ENCODE measurements around the gene CACNA1H. TPM values are rescaled to one million over a fixed set of nuclear protein-coding genes. Genes with fewer than 3 reads are reported as not detected.
"Not testable (repeated sequence)": the region's sequence is repeated elsewhere in the genome, so short reads cannot be mapped to it uniquely, and the experiment has no call there.

CACNA1H gene
- total RNA-seq, 1 experiment from 2014 or later = 31.1 TPM

GRCh38 chr16:1230471-1231212, 77.7 kb downstream of the CACNA1H start:
- H3K27ac ChIP-seq (ENCODE audit: low read length); CTCF ChIA-PET; DNase-seq (ENCODE audit: low read depth, low spot score); in situ Hi-C loops (cut with HindIII; ENCODE audit: low pct_unique_long_range_greater_than_20kb, low sequenced_read_pairs); H3K4me3 ChIP-seq (ENCODE audit: low read depth in 2 of 2, low read length in 2 of 2); BruUV-seq (replicated peaks); H3K9me3 ChIP-seq (ENCODE audit: control insufficient read depth, insufficient read depth, low read depth, low read length); intact Hi-C loops (cut with micrococcal nuclease; ENCODE audit: unreplicated experiment); POLR2A ChIA-PET; ATAC-seq; H3K27me3 ChIP-seq (ENCODE audit: control insufficient read depth, insufficient read depth, low read length); H3K36me3 ChIP-seq (ENCODE audit: control insufficient read depth, insufficient read depth, low read length); H3K4me1 ChIP-seq (ENCODE audit: control insufficient read depth, insufficient read depth, low read length): not testable (repeated sequence)

DNA sequence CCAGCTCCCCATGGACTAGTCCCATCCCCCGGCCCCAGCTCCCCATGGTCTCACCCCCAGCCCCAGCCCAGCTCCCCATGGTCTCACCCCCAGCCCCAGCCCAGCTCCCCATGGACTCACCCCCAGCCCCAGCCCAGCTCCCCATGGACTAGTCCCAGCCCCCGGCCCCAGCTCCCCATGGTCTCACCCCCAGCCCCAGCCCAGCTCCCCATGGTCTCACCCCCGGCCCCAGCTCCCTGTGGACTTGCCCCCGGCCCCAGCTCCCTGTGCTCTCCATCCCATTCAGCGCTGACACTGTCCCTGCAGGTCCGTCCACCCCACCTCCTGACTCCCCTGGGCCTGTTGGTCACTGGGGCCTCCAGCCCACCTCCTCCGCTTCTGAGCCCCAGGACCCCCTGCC, 78.4 kb downstream of the CACNA1H start:
- H3K27me3 ChIP-seq (ENCODE audit: control insufficient read depth, insufficient read depth, low read length); POLR2A ChIA-PET; in situ Hi-C loops (cut with HindIII; ENCODE audit: low pct_unique_long_range_greater_than_20kb, low sequenced_read_pairs); DNase-seq (ENCODE audit: low read depth, low spot score); ATAC-seq; H3K9me3 ChIP-seq (ENCODE audit: control insufficient read depth, insufficient read depth, low read depth, low read length); H3K4me1 ChIP-seq (ENCODE audit: control insufficient read depth, insufficient read depth, low read length); CTCF ChIA-PET; H3K4me3 ChIP-seq (ENCODE audit: low read depth in 2 of 2, low read length in 2 of 2); intact Hi-C loops (cut with micrococcal nuclease; ENCODE audit: unreplicated experiment); H3K36me3 ChIP-seq (ENCODE audit: control insufficient read depth, insufficient read depth, low read length); BruUV-seq (replicated peaks); H3K27ac ChIP-seq (ENCODE audit: low read length): not testable (repeated sequence)

GRCh38 chr16:1232049-1232748, 79.3 kb downstream of the CACNA1H start:
- BruUV-seq (replicated peaks); in situ Hi-C loops (cut with HindIII; ENCODE audit: low pct_unique_long_range_greater_than_20kb, low sequenced_read_pairs); H3K9me3 ChIP-seq (ENCODE audit: control insufficient read depth, insufficient read depth, low read depth, low read length); intact Hi-C loops (cut with micrococcal nuclease; ENCODE audit: unreplicated experiment); H3K27me3 ChIP-seq (ENCODE audit: control insufficient read depth, insufficient read depth, low read length); DNase-seq (ENCODE audit: low read depth, low spot score); CTCF ChIA-PET; POLR2A ChIA-PET; H3K36me3 ChIP-seq (ENCODE audit: control insufficient read depth, insufficient read depth, low read length); H3K27ac ChIP-seq (ENCODE audit: low read length); H3K4me1 ChIP-seq (ENCODE audit: control insufficient read depth, insufficient read depth, low read length): not testable (repeated sequence)
- ATAC-seq = peak; percentile 92
- 0 out of 4 replicates have a peak overlapping the region, but pooled peaks of 1 of the 2 experiments have one; percentile 20 for H3K4me3 ChIP-seq (ENCODE audit: low read depth in 2 of 2, low read length in 2 of 2)

DNA sequence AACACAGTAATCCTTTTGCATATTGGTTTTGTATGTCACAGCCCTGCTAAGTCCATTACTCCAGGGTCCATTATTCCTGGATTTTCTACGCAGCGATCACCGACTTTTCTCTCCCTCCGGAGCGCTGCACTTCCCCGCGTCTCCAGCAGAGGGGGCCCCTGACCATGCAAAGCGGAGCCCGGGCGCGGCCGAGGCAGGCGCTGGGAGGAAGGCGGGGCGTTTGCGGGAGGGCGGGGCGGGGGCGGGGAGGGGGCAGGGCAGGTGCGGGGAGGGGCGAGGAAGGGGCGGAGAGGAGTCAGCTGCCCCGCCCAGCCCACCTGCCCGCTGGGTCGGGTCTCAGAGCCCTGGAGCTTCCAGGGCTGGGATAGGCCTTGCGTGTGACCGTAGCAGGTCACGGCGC, 83.8 kb downstream of the CACNA1H start:
- H3K9me3 ChIP-seq (ENCODE audit: control insufficient read depth, insufficient read depth, low read depth, low read length); H3K36me3 ChIP-seq (ENCODE audit: control insufficient read depth, insufficient read depth, low read length); H3K27ac ChIP-seq (ENCODE audit: low read length); H3K27me3 ChIP-seq (ENCODE audit: control insufficient read depth, insufficient read depth, low read length); intact Hi-C loops (cut with micrococcal nuclease; ENCODE audit: unreplicated experiment); H3K4me1 ChIP-seq (ENCODE audit: control insufficient read depth, insufficient read depth, low read length); H3K4me3 ChIP-seq (ENCODE audit: low read depth in 2 of 2, low read length in 2 of 2); CTCF ChIA-PET; POLR2A ChIA-PET; in situ Hi-C loops (cut with HindIII; ENCODE audit: low pct_unique_long_range_greater_than_20kb, low sequenced_read_pairs); DNase-seq (ENCODE audit: low read depth, low spot score); BruUV-seq (replicated peaks): not testable (repeated sequence)
- ATAC-seq = peak; percentile 51; the same call in 1 of the 2 replicates

DNA sequence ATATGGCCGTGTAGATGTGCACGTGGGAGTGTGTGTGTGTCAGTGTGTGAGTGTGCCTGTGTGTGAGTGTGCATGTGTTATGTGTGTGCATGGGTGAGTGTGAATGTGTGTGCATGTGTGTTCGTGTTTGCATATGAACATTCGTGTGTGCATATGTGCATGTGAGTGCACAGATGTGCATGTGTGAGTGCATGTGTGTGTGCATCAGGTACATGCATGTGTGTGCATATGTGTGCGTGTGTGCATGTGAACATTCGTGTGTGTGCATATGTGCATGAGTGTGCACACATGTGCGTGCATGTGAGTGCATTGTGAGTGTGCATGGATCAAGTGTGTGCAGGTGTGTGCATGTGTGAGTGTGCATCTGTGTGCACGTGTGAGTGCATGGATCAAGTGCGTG, 85.1 kb downstream of the CACNA1H start:
- H3K4me3 ChIP-seq (ENCODE audit: low read depth in 2 of 2, low read length in 2 of 2) = no peak overlapping the region
- TF ChIP-seq REST (IDR thresholded peaks at IDR 0.05; ENCODE audit: insufficient read depth in 1 of 2, low read depth in 2 of 2, low read length in 1 of 2) = no peak
- no peak for TF ChIP-seq SIN3A (IDR thresholded peaks at IDR 0.05; ENCODE audit: borderline replicate concordance, insufficient read depth, low read depth, low read length)
- TF ChIP-seq POLR2AphosphoS5 (IDR thresholded peaks at IDR 0.05; ENCODE audit: low read depth, low read length) = no peak
- TF ChIP-seq TCF7L2 (IDR thresholded peaks at IDR 0.05; ENCODE audit: low read depth, low read length) = no peak
- TF ChIP-seq, protein P1, sequence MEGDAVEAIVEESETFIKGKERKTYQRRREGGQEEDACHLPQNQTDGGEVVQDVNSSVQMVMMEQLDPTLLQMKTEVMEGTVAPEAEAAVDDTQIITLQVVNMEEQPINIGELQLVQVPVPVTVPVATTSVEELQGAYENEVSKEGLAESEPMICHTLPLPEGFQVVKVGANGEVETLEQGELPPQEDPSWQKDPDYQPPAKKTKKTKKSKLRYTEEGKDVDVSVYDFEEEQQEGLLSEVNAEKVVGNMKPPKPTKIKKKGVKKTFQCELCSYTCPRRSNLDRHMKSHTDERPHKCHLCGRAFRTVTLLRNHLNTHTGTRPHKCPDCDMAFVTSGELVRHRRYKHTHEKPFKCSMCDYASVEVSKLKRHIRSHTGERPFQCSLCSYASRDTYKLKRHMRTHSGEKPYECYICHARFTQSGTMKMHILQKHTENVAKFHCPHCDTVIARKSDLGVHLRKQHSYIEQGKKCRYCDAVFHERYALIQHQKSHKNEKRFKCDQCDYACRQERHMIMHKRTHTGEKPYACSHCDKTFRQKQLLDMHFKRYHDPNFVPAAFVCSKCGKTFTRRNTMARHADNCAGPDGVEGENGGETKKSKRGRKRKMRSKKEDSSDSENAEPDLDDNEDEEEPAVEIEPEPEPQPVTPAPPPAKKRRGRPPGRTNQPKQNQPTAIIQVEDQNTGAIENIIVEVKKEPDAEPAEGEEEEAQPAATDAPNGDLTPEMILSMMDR (IDR thresholded peaks at IDR 0.05) = no peak
- ChIA-PET CTCF (interaction anchor here (0.6 kb wide), 1 partner anchor 75 kb away, joined by 6 read pairs; no protein-coding TSS in a partner anchor), POLR2A (no interaction called here)
- no peaks in the 10 kb centered on the region for H3K9me3 ChIP-seq (ENCODE audit: control insufficient read depth, insufficient read depth, low read depth, low read length)
- BruUV-seq (replicated peaks) = no TSS peak
- no peaks in the 10 kb centered on the region for H3K36me3 ChIP-seq (ENCODE audit: control insufficient read depth, insufficient read depth, low read length)
- intact Hi-C loops (cut with micrococcal nuclease; ENCODE audit: unreplicated experiment) (no loop called here), in situ Hi-C loops (cut with HindIII; ENCODE audit: low pct_unique_long_range_greater_than_20kb, low sequenced_read_pairs) (no loop called here)
- ATAC-seq (no peak), DNase-seq (ENCODE audit: low read depth, low spot score) (no peak)
- H3K4me1 ChIP-seq (ENCODE audit: control insufficient read depth, insufficient read depth, low read length) = no peaks in the 10 kb centered on the region; the same call in 1 of the 2 replicates
- no peaks in the 10 kb centered on the region for H3K27me3 ChIP-seq (ENCODE audit: control insufficient read depth, insufficient read depth, low read length)
- H3K27ac ChIP-seq (ENCODE audit: low read length) = no peak overlapping the region
